HCT116 (cell line): ENCODE data around the gene ODF4. TPM values are rescaled to one million over a fixed set of nuclear protein-coding genes. Genes with fewer than 3 reads are reported as not detected.
A peak's percentile ranks its signal among the peaks of the same experiment; 100 is the strongest.

Experiments used
- ATAC-seq: fragments of 200-7000 bp; cut with Tn5 transposase; 2 replicates; pipeline ENCODE4 v1.9.1; 2020; ENCODE audit warnings: mild to moderate bottlenecking, moderate library complexity
- BruUV-seq: library from RNA; stranded (reverse); fragments of 400-500 nt; replicated peaks from 2 replicates; lab custom pipeline; 2021; lab: Mats Ljungman, UMichigan
- CTCF ChIA-PET: fragments of 300-600 bp; sonication (Branson Sonifier 250); formaldehyde crosslinking; loops from one replicate; lab custom pipeline; 2021; ENCODE audit warnings: antibody characterized with exemption; lab: Charles Lee
- POLR2A ChIA-PET: fragments of 300-600, 350-600 bp; sonication (Branson Sonifier 250); formaldehyde crosslinking; loops from one replicate; lab custom pipeline; 2021; ENCODE audit warnings: antibody characterized with exemption; lab: Charles Lee
- RAD21 ChIA-PET, 2 experiments: fragments of 300-600 bp; sonication (Branson Sonifier 250); formaldehyde crosslinking; loops; one replicate each; lab custom pipeline; 2023; ENCODE audit warnings: low total read pairs in 2 of 2; ENCODE audit not compliant: uncharacterized antibody in 2 of 2, unreplicated experiment in 2 of 2, low non-redundant PET in 1 of 2; lab: Charles Lee
- DNase-seq: peaks from one replicate; pipeline ENCODE4 v3.0.0-alpha.2; 2010; ENCODE audit warnings: low read depth, low spot score
- H2AFZ ChIP-seq: fragments of 200-600 bp; shearing (Covaris generic), sonication (generic); 2 replicates; pipeline ENCODE4 v1.6.1; 2017; ENCODE audit warnings: low read depth, mixed run types, mixed read lengths, antibody characterized with exemption, low read length; ENCODE audit not compliant: poor library complexity, severe bottlenecking
- H3K27ac ChIP-seq: 2 replicates; pipeline ENCODE4 v1.5.1; 2012; ENCODE audit warnings: low read depth, low read length
- H3K27me3 ChIP-seq: fragments of 200-600 bp; sonication (generic); 2 replicates; pipeline ENCODE4 v1.6.1; 2016; ENCODE audit warnings: mixed run types, low read length, mixed read lengths; ENCODE audit not compliant: insufficient read depth
- H3K36me3 ChIP-seq, 2 experiments: fragments of 200-500 bp in 1 of 2; fragments of 200-600 bp in 1 of 2; sonication (Bioruptor generic) in 1 of 2; sonication (generic) in 1 of 2; 2 replicates each; pipeline versions ENCODE4 v1.5.1 to v1.6.1; 2014 to 2016; ENCODE audit warnings: low read length in 2 of 2, inconsistent platforms in 1 of 2, mixed read lengths in 1 of 2, mixed run types in 1 of 2; ENCODE audit not compliant: insufficient read depth in 2 of 2, control insufficient read depth in 1 of 2
- H3K4me1 ChIP-seq, 2 experiments: fragments of 200-600 bp in 1 of 2; sonication (generic) in 1 of 2; 2 replicates each; pipeline versions ENCODE4 v1.5.1 to v1.6.1; 2012 to 2017; ENCODE audit warnings: low read length in 2 of 2, inconsistent platforms in 1 of 2, mild to moderate bottlenecking in 1 of 2, mixed read lengths in 1 of 2, mixed run types in 1 of 2, moderate library complexity in 1 of 2; ENCODE audit not compliant: insufficient read depth in 2 of 2, control insufficient read depth in 1 of 2
- H3K4me2 ChIP-seq: fragments of 200-600 bp; sonication (generic); 2 replicates; pipeline ENCODE4 v1.6.1; 2017; ENCODE audit warnings: mixed run types, low read length, mixed read lengths
- H3K4me3 ChIP-seq, 2 experiments: fragments of 200-600 bp in 1 of 2; sonication (generic) in 1 of 2; replicated peaks in 1 of 2; 2 replicates each; pipeline ENCODE4 v1.5.1; 2011 to 2016; ENCODE audit warnings: low read length in 2 of 2, control low read depth in 1 of 2, low read depth in 1 of 2, mild to moderate bottlenecking in 1 of 2, mixed read lengths in 1 of 2, mixed run types in 1 of 2
- H3K79me2 ChIP-seq: fragments of 200-600 bp; sonication (generic); 2 replicates; pipeline ENCODE4 v1.6.1; 2017; ENCODE audit warnings: mild to moderate bottlenecking, mixed run types, low read length, moderate library complexity, mixed read lengths; ENCODE audit not compliant: insufficient read depth
- H3K9ac ChIP-seq: fragments of 200-600 bp; sonication (generic); 2 replicates; pipeline ENCODE4 v1.6.1; 2016; ENCODE audit warnings: low read length, mixed read lengths
- H3K9me2 ChIP-seq: fragments of 200-600 bp; sonication (generic), shearing (Covaris generic); 2 replicates; pipeline ENCODE4 v1.6.1; 2017; ENCODE audit warnings: mixed run types, mild to moderate bottlenecking, moderate library complexity; ENCODE audit not compliant: insufficient read depth
- H3K9me3 ChIP-seq, 2 experiments: fragments of 200-500 bp in 1 of 2; fragments of 200-600 bp in 1 of 2; sonication (Bioruptor generic) in 1 of 2; sonication (generic) in 1 of 2; 2 replicates each; pipeline ENCODE4 v1.6.1; 2014 to 2017; ENCODE audit warnings: low read length in 2 of 2, mixed read lengths in 2 of 2, inconsistent platforms in 1 of 2, low read depth in 1 of 2, mild to moderate bottlenecking in 1 of 2, mixed run types in 1 of 2, moderate library complexity in 1 of 2; ENCODE audit not compliant: control insufficient read depth in 1 of 2, insufficient read depth in 1 of 2
- H4K20me1 ChIP-seq: fragments of 200-600 bp; sonication (generic), shearing (Covaris generic); 2 replicates; pipeline ENCODE4 v1.6.1; 2017; ENCODE audit warnings: mixed run types, mild to moderate bottlenecking, moderate library complexity; ENCODE audit not compliant: insufficient read depth
- CBX3 ChIP-seq: IDR thresholded peaks from 2 replicates; pipeline ENCODE4 v1.6.1; 2012; ENCODE audit warnings: low read depth
- CEBPB ChIP-seq: IDR thresholded peaks from 2 replicates; pipeline ENCODE4 v1.6.1; 2012; ENCODE audit warnings: low read depth
- EGR1 ChIP-seq: IDR thresholded peaks from 2 replicates; pipeline ENCODE4 v1.6.1; 2012; ENCODE audit warnings: low read depth
- ELF1 ChIP-seq: IDR thresholded peaks from 2 replicates; pipeline ENCODE4 v1.6.1; 2012; ENCODE audit warnings: low read depth, borderline replicate concordance
- EZH2 ChIP-seq: fragments of 200-600 bp; sonication (generic); IDR thresholded peaks from 2 replicates; pipeline ENCODE4 v1.6.1; 2017; ENCODE audit warnings: antibody characterized with exemption, mixed run types
- EZH2phosphoT487 ChIP-seq: fragments of 200-600 bp; IDR thresholded peaks from 2 replicates; pipeline ENCODE4 v1.6.1; 2018; ENCODE audit warnings: antibody characterized with exemption, borderline replicate concordance
- FOSL1 ChIP-seq: IDR thresholded peaks from 2 replicates; pipeline ENCODE4 v1.6.1; 2012; ENCODE audit warnings: low read depth
- JUND ChIP-seq: IDR thresholded peaks from 2 replicates; pipeline ENCODE4 v1.6.1; 2012
- POLR2AphosphoS5 ChIP-seq: IDR thresholded peaks from 2 replicates; pipeline ENCODE4 v1.6.1; 2011; ENCODE audit warnings: mild to moderate bottlenecking, low read depth, low read length, moderate library complexity
- RAD21 ChIP-seq: IDR thresholded peaks from 2 replicates; pipeline ENCODE4 v1.6.1; 2012; ENCODE audit warnings: low read depth, mild to moderate bottlenecking
- SP1 ChIP-seq: IDR thresholded peaks from 2 replicates; pipeline ENCODE4 v1.6.1; 2012; ENCODE audit warnings: low read depth
- SRF ChIP-seq: IDR thresholded peaks from 2 replicates; pipeline ENCODE4 v1.6.1; 2012; ENCODE audit warnings: low read depth
- TCF7L2 ChIP-seq: IDR thresholded peaks from 2 replicates; pipeline ENCODE4 v1.7.0; 2011; ENCODE audit warnings: borderline replicate concordance, inconsistent platforms; ENCODE audit not compliant: insufficient read depth, insufficient read length; ENCODE audit errors: extremely low read depth
- YY1 ChIP-seq: IDR thresholded peaks from 2 replicates; pipeline ENCODE4 v1.6.1; 2011; ENCODE audit warnings: low read length, low read depth, moderate library complexity, mild to moderate bottlenecking; ENCODE audit not compliant: insufficient replicate concordance; ENCODE audit errors: extremely low read depth
- ZFX ChIP-seq: fragments of 450-650 bp; IDR thresholded peaks from 2 replicates; pipeline ENCODE4 v1.6.1; 2017
- ZNF274 ChIP-seq: fragments of 200-500 bp; sonication (Bioruptor generic); IDR thresholded peaks from 2 replicates; pipeline ENCODE4 v1.6.1; 2014; ENCODE audit warnings: mild to moderate bottlenecking, low read depth, low read length, inconsistent platforms
- intact Hi-C: fragments of 100-400 bp; cut with micrococcal nuclease; formaldehyde crosslinking; loops from 2 replicates; pipeline ENCODE4 v1.10.0; 2022
- total RNA-seq: library from RNA; stranded (reverse); gene quantifications from one replicate; pipeline ENCODE4 v1.2.1, GENCODE V29; 2021; ENCODE audit not compliant: unreplicated experiment
- TF ChIP-seq, protein P1 (sequence below), 3 experiments: fragments of 200-600 bp in 1 of 3; sonication (generic) in 1 of 3; IDR thresholded peaks in 2 of 3; conservative IDR thresholded peaks in 1 of 3; 2 replicates each; pipeline ENCODE4 v1.5.1; 2012 to 2017; ENCODE audit warnings: low read depth in 2 of 3, low read length in 2 of 3, antibody characterized with exemption in 1 of 3, borderline replicate concordance in 1 of 3, control low read depth in 1 of 3, mild to moderate bottlenecking in 1 of 3, mixed read lengths in 1 of 3, mixed run types in 1 of 3, moderate library complexity in 1 of 3; ENCODE audit not compliant: insufficient read depth in 1 of 3
- TF ChIP-seq, protein P2 (sequence below): IDR thresholded peaks from 2 replicates; pipeline ENCODE4 v1.6.1; 2012
- TF ChIP-seq, protein P3 (sequence below): IDR thresholded peaks from 2 replicates; pipeline ENCODE4 v1.6.1; 2012; ENCODE audit warnings: low read depth
- TF ChIP-seq, protein P4 (sequence below): IDR thresholded peaks from 2 replicates; pipeline ENCODE4 v1.6.1; 2011; ENCODE audit warnings: mild to moderate bottlenecking, low read length, moderate library complexity; ENCODE audit not compliant: insufficient replicate concordance; ENCODE audit errors: extremely low read depth

ODF4 gene
- total RNA-seq, 1 experiment from 2014 or later, result not detected

DNA sequence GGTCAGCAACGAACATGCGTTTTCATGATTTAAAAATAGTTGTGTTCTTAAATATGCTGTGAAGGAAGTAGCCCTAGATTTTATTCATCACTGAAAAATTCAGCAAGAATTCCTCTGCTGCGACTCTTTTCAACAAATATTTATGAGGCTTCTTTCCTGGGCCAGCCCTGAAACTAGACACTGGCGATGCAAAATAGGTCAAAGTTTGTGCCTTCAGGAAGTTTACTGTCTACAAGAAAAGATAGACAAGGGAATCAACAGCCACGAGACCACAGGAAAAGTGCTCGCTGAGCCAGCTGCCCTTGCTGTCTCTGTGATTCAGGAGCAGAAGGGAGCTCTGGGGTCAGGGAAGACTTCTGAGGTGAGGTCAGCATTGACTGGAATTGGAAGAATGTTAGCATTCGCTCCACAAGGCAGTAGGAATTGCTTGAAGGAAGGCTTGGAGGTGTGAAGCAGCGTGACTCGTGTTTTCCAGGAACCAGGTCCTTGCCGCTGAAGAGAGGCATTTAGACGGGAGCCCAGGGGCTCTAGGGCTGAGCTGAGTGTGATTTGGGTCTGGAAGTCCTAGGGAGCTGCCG, 45.2 kb downstream of the ODF4 start:
- DNase-seq, result peak; percentile 54
- peak overlapping the region; percentile 85 to 98 for H3K4me3 ChIP-seq
- TF ChIP-seq CBX3 (peak; percentile 39; the same call in 1 of the 2 replicates), SP1 (no peak; the same call in 1 of the 2 replicates), SRF (no peak), TCF7L2 (no peak), POLR2AphosphoS5 (no peak), CEBPB (peak; percentile 18; the same call in 1 of the 2 replicates), YY1 (no peak), ZFX (no peak), RAD21 (no peak), ELF1 (no peak), EZH2 (no peak), JUND (peak; percentile 38; the same call in 1 of the 2 replicates), EGR1 (no peak), EZH2phosphoT487 (no peak), ZNF274 (no peak), FOSL1 (no peak; the same call in 1 of the 2 replicates)
- TF ChIP-seq, protein P1, sequence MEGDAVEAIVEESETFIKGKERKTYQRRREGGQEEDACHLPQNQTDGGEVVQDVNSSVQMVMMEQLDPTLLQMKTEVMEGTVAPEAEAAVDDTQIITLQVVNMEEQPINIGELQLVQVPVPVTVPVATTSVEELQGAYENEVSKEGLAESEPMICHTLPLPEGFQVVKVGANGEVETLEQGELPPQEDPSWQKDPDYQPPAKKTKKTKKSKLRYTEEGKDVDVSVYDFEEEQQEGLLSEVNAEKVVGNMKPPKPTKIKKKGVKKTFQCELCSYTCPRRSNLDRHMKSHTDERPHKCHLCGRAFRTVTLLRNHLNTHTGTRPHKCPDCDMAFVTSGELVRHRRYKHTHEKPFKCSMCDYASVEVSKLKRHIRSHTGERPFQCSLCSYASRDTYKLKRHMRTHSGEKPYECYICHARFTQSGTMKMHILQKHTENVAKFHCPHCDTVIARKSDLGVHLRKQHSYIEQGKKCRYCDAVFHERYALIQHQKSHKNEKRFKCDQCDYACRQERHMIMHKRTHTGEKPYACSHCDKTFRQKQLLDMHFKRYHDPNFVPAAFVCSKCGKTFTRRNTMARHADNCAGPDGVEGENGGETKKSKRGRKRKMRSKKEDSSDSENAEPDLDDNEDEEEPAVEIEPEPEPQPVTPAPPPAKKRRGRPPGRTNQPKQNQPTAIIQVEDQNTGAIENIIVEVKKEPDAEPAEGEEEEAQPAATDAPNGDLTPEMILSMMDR (IDR thresholded peaks at IDR 0.05 in 2 of 3, conservative IDR thresholded peaks at IDR 0.05 in 1 of 3; ENCODE audit: borderline replicate concordance in 1 of 3, insufficient read depth in 1 of 3, low read depth in 2 of 3, low read length in 2 of 3), result no peak
- TF ChIP-seq, protein P2, sequence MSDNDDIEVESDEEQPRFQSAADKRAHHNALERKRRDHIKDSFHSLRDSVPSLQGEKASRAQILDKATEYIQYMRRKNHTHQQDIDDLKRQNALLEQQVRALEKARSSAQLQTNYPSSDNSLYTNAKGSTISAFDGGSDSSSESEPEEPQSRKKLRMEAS, result peak; percentile 83
- TF ChIP-seq, protein P3, sequence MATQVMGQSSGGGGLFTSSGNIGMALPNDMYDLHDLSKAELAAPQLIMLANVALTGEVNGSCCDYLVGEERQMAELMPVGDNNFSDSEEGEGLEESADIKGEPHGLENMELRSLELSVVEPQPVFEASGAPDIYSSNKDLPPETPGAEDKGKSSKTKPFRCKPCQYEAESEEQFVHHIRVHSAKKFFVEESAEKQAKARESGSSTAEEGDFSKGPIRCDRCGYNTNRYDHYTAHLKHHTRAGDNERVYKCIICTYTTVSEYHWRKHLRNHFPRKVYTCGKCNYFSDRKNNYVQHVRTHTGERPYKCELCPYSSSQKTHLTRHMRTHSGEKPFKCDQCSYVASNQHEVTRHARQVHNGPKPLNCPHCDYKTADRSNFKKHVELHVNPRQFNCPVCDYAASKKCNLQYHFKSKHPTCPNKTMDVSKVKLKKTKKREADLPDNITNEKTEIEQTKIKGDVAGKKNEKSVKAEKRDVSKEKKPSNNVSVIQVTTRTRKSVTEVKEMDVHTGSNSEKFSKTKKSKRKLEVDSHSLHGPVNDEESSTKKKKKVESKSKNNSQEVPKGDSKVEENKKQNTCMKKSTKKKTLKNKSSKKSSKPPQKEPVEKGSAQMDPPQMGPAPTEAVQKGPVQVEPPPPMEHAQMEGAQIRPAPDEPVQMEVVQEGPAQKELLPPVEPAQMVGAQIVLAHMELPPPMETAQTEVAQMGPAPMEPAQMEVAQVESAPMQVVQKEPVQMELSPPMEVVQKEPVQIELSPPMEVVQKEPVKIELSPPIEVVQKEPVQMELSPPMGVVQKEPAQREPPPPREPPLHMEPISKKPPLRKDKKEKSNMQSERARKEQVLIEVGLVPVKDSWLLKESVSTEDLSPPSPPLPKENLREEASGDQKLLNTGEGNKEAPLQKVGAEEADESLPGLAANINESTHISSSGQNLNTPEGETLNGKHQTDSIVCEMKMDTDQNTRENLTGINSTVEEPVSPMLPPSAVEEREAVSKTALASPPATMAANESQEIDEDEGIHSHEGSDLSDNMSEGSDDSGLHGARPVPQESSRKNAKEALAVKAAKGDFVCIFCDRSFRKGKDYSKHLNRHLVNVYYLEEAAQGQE, result no peak
- TF ChIP-seq, protein P4, sequence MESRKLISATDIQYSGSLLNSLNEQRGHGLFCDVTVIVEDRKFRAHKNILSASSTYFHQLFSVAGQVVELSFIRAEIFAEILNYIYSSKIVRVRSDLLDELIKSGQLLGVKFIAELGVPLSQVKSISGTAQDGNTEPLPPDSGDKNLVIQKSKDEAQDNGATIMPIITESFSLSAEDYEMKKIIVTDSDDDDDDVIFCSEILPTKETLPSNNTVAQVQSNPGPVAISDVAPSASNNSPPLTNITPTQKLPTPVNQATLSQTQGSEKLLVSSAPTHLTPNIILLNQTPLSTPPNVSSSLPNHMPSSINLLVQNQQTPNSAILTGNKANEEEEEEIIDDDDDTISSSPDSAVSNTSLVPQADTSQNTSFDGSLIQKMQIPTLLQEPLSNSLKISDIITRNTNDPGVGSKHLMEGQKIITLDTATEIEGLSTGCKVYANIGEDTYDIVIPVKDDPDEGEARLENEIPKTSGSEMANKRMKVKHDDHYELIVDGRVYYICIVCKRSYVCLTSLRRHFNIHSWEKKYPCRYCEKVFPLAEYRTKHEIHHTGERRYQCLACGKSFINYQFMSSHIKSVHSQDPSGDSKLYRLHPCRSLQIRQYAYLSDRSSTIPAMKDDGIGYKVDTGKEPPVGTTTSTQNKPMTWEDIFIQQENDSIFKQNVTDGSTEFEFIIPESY, result no peak

More for the DNA sequence above, 45.2 kb downstream of the ODF4 start:
- H3K9ac ChIP-seq, result peak overlapping the region; percentile 93
- ChIA-PET RAD21 (no interaction called here), POLR2A (no interaction called here), CTCF (interaction anchor here (1.2 kb wide), 1 partner anchor 361 kb away, joined by 7 read pairs; no protein-coding TSS in a partner anchor)
- intact Hi-C loops, result loop anchor here (5.0 to 10.0 kb wide), 3 partner anchors 260 to 510 kb away; partner anchors contain the start of gene HES7
- H3K4me2 ChIP-seq, result peak overlapping the region; percentile 85
- H3K27ac ChIP-seq, result peak overlapping the region; percentile 96
- no peaks in the 10 kb centered on the region for H3K9me2 ChIP-seq
- peaks cover 17 to 27% of the 10 kb centered on the region in 2 experiments for H3K36me3 ChIP-seq
- H3K79me2 ChIP-seq, result peaks cover 37% of the 10 kb centered on the region
- no peak overlapping the region for H2AFZ ChIP-seq
- BruUV-seq, result no TSS peak
- H3K27me3 ChIP-seq, result no peaks in the 10 kb centered on the region
- ATAC-seq, result no peak; the same call in 1 of the 2 replicates
- H3K9me3 ChIP-seq, result no peaks in the 10 kb centered on the region
- H3K4me1 ChIP-seq, result peaks cover 20 to 38% of the 10 kb centered on the region in 2 experiments
- H4K20me1 ChIP-seq, result peaks cover 7% of the 10 kb centered on the region; the same call in 1 of the 2 replicates
